Trophoblast cell (in vitro differentiated cells and primary cell): Measurements from ENCODE around the gene NIN.

Source experiments
- DNase-seq, 2 donors: peaks; one replicate each; pipeline ENCODE4 v3.0.0-alpha.2; 2016
- H2AFZ ChIP-seq: 2 replicates; pipeline ENCODE4 v1.6.1; 2013; ENCODE audit warnings: low read length, moderate library complexity, mild to moderate bottlenecking; ENCODE audit not compliant: insufficient read depth, poor library complexity
- H2AK5ac ChIP-seq: 2 replicates; pipeline ENCODE4 v1.6.1; 2013; ENCODE audit warnings: mild to moderate bottlenecking, low read length
- H2BK120ac ChIP-seq: 2 replicates; pipeline ENCODE4 v1.6.1; 2013; ENCODE audit warnings: low read length, mild to moderate bottlenecking, moderate library complexity; ENCODE audit not compliant: insufficient read depth, poor library complexity
- H2BK12ac ChIP-seq: 2 replicates; pipeline ENCODE4 v1.6.1; 2013; ENCODE audit warnings: mild to moderate bottlenecking, low read length, moderate library complexity
- H2BK5ac ChIP-seq: 2 replicates; pipeline ENCODE4 v1.6.1; 2013; ENCODE audit warnings: low read length, low read depth, moderate library complexity, mild to moderate bottlenecking; ENCODE audit not compliant: poor library complexity
- H3K14ac ChIP-seq: 2 replicates; pipeline ENCODE4 v1.6.1; 2013; ENCODE audit warnings: mild to moderate bottlenecking, low read length
- H3K18ac ChIP-seq: 2 replicates; pipeline ENCODE4 v1.6.1; 2013; ENCODE audit warnings: mild to moderate bottlenecking, low read length
- H3K23ac ChIP-seq: 2 replicates; pipeline ENCODE4 v1.6.1; 2013; ENCODE audit warnings: low read length
- H3K27ac ChIP-seq: 2 replicates; pipeline ENCODE4 v1.5.1; 2013; ENCODE audit warnings: low read depth, mild to moderate bottlenecking, inconsistent platforms, low read length, moderate library complexity
- H3K27me3 ChIP-seq: 2 replicates; pipeline ENCODE4 v1.6.1; 2013; ENCODE audit warnings: inconsistent platforms, mild to moderate bottlenecking, low read length, moderate library complexity; ENCODE audit not compliant: insufficient read depth
- H3K36me3 ChIP-seq, 2 experiments: 1 replicate in 1 of 2; 2 replicates in 1 of 2; pipeline ENCODE4 v1.6.1; 2013; ENCODE audit warnings: low read length in 2 of 2, mild to moderate bottlenecking in 2 of 2, moderate library complexity in 1 of 2; ENCODE audit not compliant: insufficient read depth in 2 of 2, control insufficient read depth in 1 of 2
- H3K4ac ChIP-seq: 2 replicates; pipeline ENCODE4 v1.6.1; 2013; ENCODE audit warnings: low read depth, mild to moderate bottlenecking, low read length, moderate library complexity
- H3K4me1 ChIP-seq, 2 experiments: 1 replicate in 1 of 2; 2 replicates in 1 of 2; pipeline ENCODE4 v1.6.1; 2013; ENCODE audit warnings: low read length in 2 of 2, mild to moderate bottlenecking in 2 of 2, moderate library complexity in 1 of 2; ENCODE audit not compliant: insufficient read depth in 2 of 2, control insufficient read depth in 1 of 2
- H3K4me2 ChIP-seq: 2 replicates; pipeline ENCODE4 v1.6.1; 2013; ENCODE audit warnings: inconsistent platforms, mild to moderate bottlenecking, low read length, moderate library complexity
- H3K4me3 ChIP-seq: 2 replicates; pipeline ENCODE4 v1.5.1; 2013; ENCODE audit warnings: mild to moderate bottlenecking, low read depth, low read length, inconsistent platforms
- H3K79me1 ChIP-seq: one replicate; pipeline ENCODE4 v1.6.1; 2013; ENCODE audit warnings: low read length
- H3K79me2 ChIP-seq: 2 replicates; pipeline ENCODE4 v1.6.1; 2013; ENCODE audit warnings: low read length, mild to moderate bottlenecking; ENCODE audit not compliant: control insufficient read depth, insufficient read depth, poor library complexity
- H3K9ac ChIP-seq: 2 replicates; pipeline ENCODE4 v1.6.1; 2013; ENCODE audit warnings: mild to moderate bottlenecking, low read length
- H3K9me3 ChIP-seq: 2 replicates; pipeline ENCODE4 v1.6.1; 2013; ENCODE audit warnings: low read depth, mild to moderate bottlenecking, control low read depth, inconsistent platforms, low read length; ENCODE audit not compliant: insufficient read depth
- H4K12ac ChIP-seq: 2 replicates; pipeline ENCODE4 v1.6.1; 2013; ENCODE audit warnings: low read depth, mild to moderate bottlenecking, low read length, moderate library complexity
- H4K8ac ChIP-seq: 2 replicates; pipeline ENCODE4 v1.6.1; 2013; ENCODE audit warnings: low read depth, mild to moderate bottlenecking, low read length, moderate library complexity
- H4K91ac ChIP-seq: one replicate; pipeline ENCODE4 v1.6.1; 2013; ENCODE audit warnings: low read depth, mild to moderate bottlenecking, low read length, moderate library complexity
- WGBS: extraction: QIAGEN DNeasy Blood & Tissue Kit; methylation state at CpG from one replicate; pipeline ENCODE4 v1.1.7; 2013; ENCODE audit warnings: missing lambda C conversion rate; ENCODE audit not compliant: insufficient read length, insufficient coverage; ENCODE audit errors: extremely low coverage; 5-methylcytosine and 5-hydroxymethylcytosine counted together

Gene NIN

DNA sequence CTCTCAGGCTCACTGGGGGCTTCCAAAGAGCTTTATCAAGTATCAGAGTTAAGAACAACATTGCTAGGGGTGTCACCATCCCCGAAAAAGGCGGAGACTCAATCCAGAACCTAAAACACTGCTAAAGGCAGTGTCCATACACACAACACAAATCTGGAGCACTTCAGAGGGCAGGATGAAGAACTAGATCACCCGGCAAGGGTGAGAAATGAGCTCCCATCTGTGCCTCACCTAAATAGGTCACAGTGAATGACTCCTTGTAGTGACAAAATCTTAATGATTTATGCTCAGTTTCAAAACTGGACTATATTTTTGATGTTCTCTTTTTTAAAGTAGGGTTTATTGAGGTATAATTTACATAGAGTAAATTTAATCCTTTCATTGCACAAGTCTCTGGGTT is 25.6 kb downstream of the NIN start:
- Histone ChIP-seq H2BK12ac (no peak overlapping the region), H3K27ac (no peak overlapping the region), H3K79me1 (no peaks in the 10 kb centered on the region), H3K4me2 (no peak overlapping the region), H3K9me3 (no peaks in the 10 kb centered on the region), H4K8ac (no peak overlapping the region), H3K23ac (no peak overlapping the region), H2AK5ac (no peak overlapping the region), H3K4ac (no peak overlapping the region), H3K4me3 (no peak overlapping the region), H3K14ac (no peak overlapping the region), H3K27me3 (no peaks in the 10 kb centered on the region), H2AFZ (no peak overlapping the region), H2BK120ac (no peak overlapping the region), H3K9ac (no peak overlapping the region), H3K18ac (no peak overlapping the region), H3K4me1 (no peaks in the 10 kb centered on the region), H2BK5ac (no peak overlapping the region), H3K36me3 (no peaks in the 10 kb centered on the region), H4K12ac (no peak overlapping the region), H4K91ac (no peak overlapping the region), H3K79me2 (no peaks in the 10 kb centered on the region)
- WGBS: no CpG with 5 or more reads among the region's 3 CpGs
- DNase-seq: no peak

DNA sequence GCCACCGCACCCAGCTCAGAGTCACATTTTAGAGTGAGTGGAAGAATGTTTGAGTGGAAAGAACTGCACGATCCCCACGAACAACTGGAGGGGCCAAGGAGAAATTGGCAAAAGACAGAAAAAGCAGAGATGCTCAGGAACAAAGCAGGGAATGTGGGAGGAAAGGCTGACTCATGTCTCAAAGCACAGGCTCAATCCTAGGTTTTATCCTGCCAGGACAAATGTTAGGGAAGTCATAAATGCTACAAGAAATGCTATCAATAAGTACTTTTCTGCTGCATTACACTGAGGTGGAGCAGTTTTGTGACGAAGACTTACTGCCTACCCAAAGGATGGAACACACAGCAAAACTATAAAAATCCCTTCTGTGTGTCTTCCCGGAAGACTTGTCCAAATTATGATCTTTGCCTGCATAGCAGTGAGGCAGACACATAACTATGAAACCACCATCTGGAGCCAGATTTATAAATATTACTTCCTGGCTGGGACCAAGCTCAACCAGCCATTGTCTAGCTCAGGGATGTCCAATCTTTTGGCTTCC is 26.7 kb downstream of the NIN start:
- Histone ChIP-seq H4K8ac (no peak overlapping the region), H2BK12ac (no peak overlapping the region), H3K9me3 (no peaks in the 10 kb centered on the region), H3K79me2 (no peaks in the 10 kb centered on the region), H3K18ac (no peak overlapping the region), H3K4me2 (no peak overlapping the region), H3K4ac (no peak overlapping the region), H3K79me1 (no peaks in the 10 kb centered on the region), H3K27me3 (no peaks in the 10 kb centered on the region), H4K91ac (no peak overlapping the region), H3K14ac (no peak overlapping the region), H3K23ac (no peak overlapping the region), H2BK120ac (no peak overlapping the region), H3K9ac (no peak overlapping the region), H2AFZ (no peak overlapping the region), H3K4me1 (no peaks in the 10 kb centered on the region), H4K12ac (no peak overlapping the region), H2BK5ac (no peak overlapping the region), H3K4me3 (no peak overlapping the region), H2AK5ac (no peak overlapping the region), H3K27ac (no peak overlapping the region), H3K36me3 (no peaks in the 10 kb centered on the region)
- no CpG with 5 or more reads among the region's 5 CpGs for WGBS
- DNase-seq: peak in 1 of 2 donors; percentile 64

DNA sequence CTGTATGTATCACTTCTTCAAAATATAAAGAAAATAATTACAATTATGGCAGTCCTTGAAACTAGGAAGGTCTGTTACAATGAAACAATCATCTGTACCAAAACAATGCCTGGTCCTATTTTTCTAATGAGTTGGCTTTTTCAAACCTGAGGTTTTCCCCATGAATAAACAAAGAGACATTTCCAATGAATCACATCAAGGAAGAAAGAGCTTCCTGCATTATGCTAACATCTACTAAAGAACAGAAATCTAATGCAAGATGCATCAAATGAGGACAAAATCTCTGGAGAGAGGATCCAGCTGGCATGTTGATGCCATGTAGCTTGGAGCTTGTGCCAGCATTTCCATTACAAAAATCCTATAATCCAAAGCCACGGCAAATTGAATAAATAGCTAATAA is 29.3 kb downstream of the NIN start:
- Histone ChIP-seq H3K23ac (no peak overlapping the region), H3K9me3 (no peaks in the 10 kb centered on the region), H2BK12ac (no peak overlapping the region), H3K79me1 (no peaks in the 10 kb centered on the region), H3K14ac (no peak overlapping the region), H3K9ac (no peak overlapping the region), H3K4me2 (no peak overlapping the region), H3K4me3 (no peak overlapping the region), H4K91ac (no peak overlapping the region), H3K79me2 (no peaks in the 10 kb centered on the region), H3K18ac (no peak overlapping the region), H2BK120ac (no peak overlapping the region), H2AK5ac (no peak overlapping the region), H2BK5ac (no peak overlapping the region), H4K12ac (no peak overlapping the region), H3K27ac (no peak overlapping the region), H4K8ac (no peak overlapping the region), H3K27me3 (no peaks in the 10 kb centered on the region), H2AFZ (no peak overlapping the region), H3K36me3 (peaks cover 0 to 3% of the 10 kb centered on the region in 2 experiments), H3K4me1 (no peaks in the 10 kb centered on the region), H3K4ac (no peak overlapping the region)
- no CpG with 5 or more reads among the region's 1 CpG for WGBS
- no peak for DNase-seq

DNA sequence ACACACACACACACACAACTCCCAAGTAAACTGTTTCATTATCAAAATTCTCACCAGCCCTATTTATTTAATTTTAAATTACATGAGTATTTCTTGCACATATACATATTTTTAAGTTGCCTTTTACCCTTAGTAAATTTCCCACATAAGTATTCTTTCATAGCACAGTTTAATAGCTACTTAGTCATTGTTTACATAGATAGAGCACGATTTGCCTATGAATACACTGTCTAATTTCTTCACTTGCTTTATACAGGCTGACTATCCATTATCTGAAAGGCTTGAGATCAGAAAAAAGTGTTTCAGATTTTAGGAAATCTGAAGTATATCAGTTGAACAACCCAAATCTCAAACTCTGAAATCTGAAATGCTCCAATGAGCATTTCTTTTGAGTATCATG is 30.9 kb downstream of the NIN start:
- DNase-seq: peak in 1 of 2 donors; percentile 47
- H3K27me3 ChIP-seq: no peaks in the 10 kb centered on the region
- no peak overlapping the region for H3K4me2 ChIP-seq
- peaks cover 0 to 3% of the 10 kb centered on the region in 2 experiments for H3K36me3 ChIP-seq
- no peak overlapping the region for H3K14ac ChIP-seq
- no peak overlapping the region for H4K12ac ChIP-seq
- no peak overlapping the region for H2BK5ac ChIP-seq
- no peak overlapping the region for H2BK120ac ChIP-seq
- no peak overlapping the region for H4K91ac ChIP-seq
- H3K4me3 ChIP-seq: no peak overlapping the region
- no peak overlapping the region for H2AK5ac ChIP-seq
- H3K79me1 ChIP-seq: no peaks in the 10 kb centered on the region
- WGBS: no CpG with 5 or more reads among the region's 1 CpG
- H2AFZ ChIP-seq: no peak overlapping the region
- no peak overlapping the region for H3K9ac ChIP-seq
- H3K4ac ChIP-seq: no peak overlapping the region
- no peaks in the 10 kb centered on the region for H3K4me1 ChIP-seq
- H4K8ac ChIP-seq: no peak overlapping the region
- H3K27ac ChIP-seq: no peak overlapping the region
- no peak overlapping the region for H3K23ac ChIP-seq
- H3K9me3 ChIP-seq: no peaks in the 10 kb centered on the region
- no peak overlapping the region for H3K18ac ChIP-seq
- no peak overlapping the region for H2BK12ac ChIP-seq
- no peaks in the 10 kb centered on the region for H3K79me2 ChIP-seq
